AG04450 (cell line): Measurements from ENCODE around the gene ERC1. TPM values are rescaled to one million over a fixed set of nuclear protein-coding genes. Genes with fewer than 3 reads are reported as not detected.

ENCODE experiments used
- CTCF ChIA-PET: fragments of 300-600, 350-600 bp; formaldehyde crosslinking; extraction: SDS; loops from one replicate; lab custom pipeline; 2022; ENCODE audit warnings: antibody characterized with exemption, inconsistent platforms; lab: Charles Lee
- POLR2A ChIA-PET: fragments of 350-600 bp; formaldehyde crosslinking; extraction: SDS; loops from one replicate; lab custom pipeline; 2021; ENCODE audit warnings: antibody characterized with exemption, inconsistent platforms; lab: Yijun Ruan, JAX
- DNase-seq: peaks from one replicate; pipeline ENCODE4 v3.0.0-alpha.2; 2011; ENCODE audit warnings: low read depth, low spot score
- H3K27ac ChIP-seq: one replicate; pipeline ENCODE4 v1.5.1; 2012; ENCODE audit warnings: low read depth, low read length, control low read depth
- H3K27me3 ChIP-seq: one replicate; pipeline ENCODE4 v1.6.0; 2012; ENCODE audit warnings: low read length; ENCODE audit not compliant: control insufficient read depth, insufficient read depth
- H3K4me3 ChIP-seq: 2 replicates; pipeline ENCODE4 v1.5.1; 2011; ENCODE audit warnings: mild to moderate bottlenecking, low read depth, low read length, control low read depth
- H3K9me3 ChIP-seq: 2 replicates; pipeline ENCODE4 v1.5.1; 2012; ENCODE audit warnings: low read length; ENCODE audit not compliant: control insufficient read depth, insufficient read depth
- CTCF ChIP-seq: IDR thresholded peaks from 2 replicates; pipeline ENCODE4 v1.5.1; 2011; ENCODE audit warnings: low read depth, low read length, control low read depth, inconsistent platforms
- polyA plus RNA-seq: library from polyadenylated mRNA; depleted of rRNA; stranded (reverse); fragments of >200 nt; gene quantifications from 2 replicates; pipeline ENCODE4 v1.2.3, GENCODE V29; 2011

ERC1 gene
- polyA plus RNA-seq, 1 experiment = 28.6 TPM

- TF ChIP-seq CTCF = no peak
- no peak for DNase-seq
Observed at GRCh38 chr12:1504895-1505311, 513.9 kb downstream of the ERC1 start.

GRCh38 chr12:1505576-1505975 lies 514.6 kb downstream of the ERC1 start:
- POLR2A ChIA-PET = interaction anchor here (1.1 kb wide), 1 partner anchor 88 kb away, joined by 9 read pairs; no protein-coding TSS in a partner anchor
- CTCF ChIA-PET = no interaction called here
- TF ChIP-seq CTCF = no peak
- Histone ChIP-seq H3K4me3 (no peak overlapping the region), H3K27ac (no peak overlapping the region), H3K27me3 (no peaks in the 10 kb centered on the region), H3K9me3 (peaks cover 4% of the 10 kb centered on the region)
- DNase-seq = no peak

More at GRCh38 chr12:1504895-1505311, 513.9 kb downstream of the ERC1 start:
- no peaks in the 10 kb centered on the region for H3K27me3 ChIP-seq
- no peak overlapping the region for H3K4me3 ChIP-seq
- POLR2A ChIA-PET = interaction anchor here (1.1 kb wide), 1 partner anchor 88 kb away, joined by 9 read pairs; no protein-coding TSS in a partner anchor
- H3K27ac ChIP-seq = no peak overlapping the region
- H3K9me3 ChIP-seq = peaks cover 11% of the 10 kb centered on the region
- CTCF ChIA-PET = no interaction called here

- no peak for TF ChIP-seq CTCF
Observed at GRCh38 chr12:1507308-1507707, 516.3 kb downstream of the ERC1 start.

DNA sequence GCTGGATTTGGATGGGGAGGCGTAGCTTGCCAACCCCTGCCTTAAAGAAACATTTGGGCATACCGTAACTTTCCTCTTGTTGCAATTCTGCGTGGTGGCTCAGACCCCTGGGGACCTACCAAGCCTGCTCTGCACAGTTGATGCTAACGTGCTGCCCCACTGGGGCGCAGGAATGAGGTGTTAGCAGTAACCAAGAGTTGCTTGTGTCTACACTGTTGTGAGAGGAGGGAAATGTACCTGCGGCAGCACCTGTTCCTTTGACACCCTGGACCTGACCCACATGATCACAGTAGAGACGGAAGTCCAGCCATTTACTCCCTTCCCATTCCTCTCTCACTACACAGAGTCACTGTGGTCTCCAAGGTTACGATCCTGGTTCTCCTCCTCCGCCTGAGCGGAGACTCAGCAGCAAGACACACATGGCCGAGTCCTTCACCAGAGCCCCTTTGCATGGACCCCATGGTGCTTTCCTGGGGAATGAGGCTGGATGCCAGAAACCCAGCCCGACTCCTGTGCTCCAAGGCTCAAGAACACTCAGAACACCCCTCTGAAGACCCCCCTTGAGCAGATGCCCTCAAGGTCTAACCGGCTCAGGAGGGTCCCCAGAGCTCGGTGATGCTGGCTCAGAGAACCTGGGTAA lies 518.5 kb downstream of the ERC1 start:
- ChIA-PET CTCF (no interaction called here), POLR2A (no interaction called here)
- Histone ChIP-seq H3K9me3 (no peaks in the 10 kb centered on the region), H3K27me3 (no peaks in the 10 kb centered on the region), H3K4me3 (no peak overlapping the region), H3K27ac (no peak overlapping the region)
- no peak for TF ChIP-seq CTCF
- DNase-seq = no peak

More at GRCh38 chr12:1507308-1507707, 516.3 kb downstream of the ERC1 start:
- CTCF ChIA-PET = no interaction called here
- no peak for DNase-seq
- Histone ChIP-seq H3K27ac (no peak overlapping the region), H3K4me3 (no peak overlapping the region), H3K27me3 (no peaks in the 10 kb centered on the region), H3K9me3 (no peaks in the 10 kb centered on the region)
- POLR2A ChIA-PET = no interaction called here

- no peaks in the 10 kb centered on the region for H3K9me3 ChIP-seq
- H3K27me3 ChIP-seq = no peaks in the 10 kb centered on the region
- DNase-seq = no peak
- CTCF ChIA-PET = no interaction called here
- no peak overlapping the region for H3K27ac ChIP-seq
- POLR2A ChIA-PET = no interaction called here
- no peak for TF ChIP-seq CTCF
- H3K4me3 ChIP-seq = no peak overlapping the region
Observed at GRCh38 chr12:1510056-1510812, 519.2 kb downstream of the ERC1 start.
